NCI-H510A treated with DMSO at 0.1 percent for 48 hours (cell line): ENCODE measurements around the gene SNX2.
"Not testable (repeated sequence)": the region's sequence is repeated elsewhere in the genome, so short reads cannot be mapped to it uniquely, and the experiment has no call there.

Experiments
- DNase-seq: peaks from one replicate; lab custom pipeline; 2025; lab: John Stamatoyannopoulos, UW

Gene SNX2, protein sequence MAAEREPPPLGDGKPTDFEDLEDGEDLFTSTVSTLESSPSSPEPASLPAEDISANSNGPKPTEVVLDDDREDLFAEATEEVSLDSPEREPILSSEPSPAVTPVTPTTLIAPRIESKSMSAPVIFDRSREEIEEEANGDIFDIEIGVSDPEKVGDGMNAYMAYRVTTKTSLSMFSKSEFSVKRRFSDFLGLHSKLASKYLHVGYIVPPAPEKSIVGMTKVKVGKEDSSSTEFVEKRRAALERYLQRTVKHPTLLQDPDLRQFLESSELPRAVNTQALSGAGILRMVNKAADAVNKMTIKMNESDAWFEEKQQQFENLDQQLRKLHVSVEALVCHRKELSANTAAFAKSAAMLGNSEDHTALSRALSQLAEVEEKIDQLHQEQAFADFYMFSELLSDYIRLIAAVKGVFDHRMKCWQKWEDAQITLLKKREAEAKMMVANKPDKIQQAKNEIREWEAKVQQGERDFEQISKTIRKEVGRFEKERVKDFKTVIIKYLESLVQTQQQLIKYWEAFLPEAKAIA

GRCh38 chr5:122774861-122775549 lies at the start of gene SNX2:
Gene SNX2, plus strand, starts transcription at chr5:122775080. Its CDS starts 24 bp downstream, at chr5:122775104.
- peak; percentile 38 for DNase-seq

GRCh38 chr5:122727112-122727541 lies 47.8 kb upstream of the SNX2 start:
- no peak for DNase-seq

- DNase-seq, result no peak
Measured at GRCh38 chr5:122730037-122730436, 44.8 kb upstream of the SNX2 start.

- DNase-seq, result no peak
Measured at GRCh38 chr5:122730456-122730855, 44.4 kb upstream of the SNX2 start.

DNA sequence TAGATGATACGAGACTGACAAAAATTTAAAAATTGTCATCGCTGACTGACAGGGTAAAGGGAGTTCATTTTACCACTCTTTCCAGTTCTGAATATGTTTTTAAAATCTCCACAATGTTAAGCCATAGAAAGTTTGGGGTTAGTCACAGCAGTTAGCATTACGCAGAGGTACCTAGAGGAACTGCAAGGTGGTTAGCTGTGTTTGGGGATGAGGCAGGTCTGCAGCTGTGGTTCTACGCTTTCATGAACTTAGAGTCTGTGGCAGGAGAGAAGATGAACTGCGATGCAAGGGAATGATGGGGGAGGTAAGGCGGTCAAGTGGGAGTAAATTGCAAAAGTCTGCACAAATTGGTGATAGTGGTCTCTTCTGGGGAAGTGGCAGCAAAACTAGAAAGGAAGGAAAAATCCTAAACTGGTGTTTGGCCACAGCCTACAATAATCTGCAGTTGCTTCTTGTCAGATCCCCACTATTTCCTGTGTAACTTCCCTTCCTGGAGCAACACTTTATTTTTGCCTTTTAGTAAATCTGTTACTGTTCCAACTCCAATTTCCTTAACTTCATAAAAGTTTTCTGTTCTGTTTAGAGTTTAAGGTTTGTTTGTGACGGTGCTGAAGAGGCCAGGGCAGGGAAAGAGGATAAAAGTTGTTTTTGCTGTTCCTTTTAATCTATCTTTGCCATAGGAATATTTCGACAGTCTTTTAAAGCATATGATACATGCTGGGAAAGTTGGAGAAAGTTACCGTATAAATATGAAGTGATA lies 38.6 kb upstream of the SNX2 start:
- DNase-seq, result no peak

- no peak for DNase-seq
Measured at GRCh38 chr5:122738088-122738487, 36.8 kb upstream of the SNX2 start.

- no peak for DNase-seq
Measured at GRCh38 chr5:122741681-122742080, 33.2 kb upstream of the SNX2 start.

DNA sequence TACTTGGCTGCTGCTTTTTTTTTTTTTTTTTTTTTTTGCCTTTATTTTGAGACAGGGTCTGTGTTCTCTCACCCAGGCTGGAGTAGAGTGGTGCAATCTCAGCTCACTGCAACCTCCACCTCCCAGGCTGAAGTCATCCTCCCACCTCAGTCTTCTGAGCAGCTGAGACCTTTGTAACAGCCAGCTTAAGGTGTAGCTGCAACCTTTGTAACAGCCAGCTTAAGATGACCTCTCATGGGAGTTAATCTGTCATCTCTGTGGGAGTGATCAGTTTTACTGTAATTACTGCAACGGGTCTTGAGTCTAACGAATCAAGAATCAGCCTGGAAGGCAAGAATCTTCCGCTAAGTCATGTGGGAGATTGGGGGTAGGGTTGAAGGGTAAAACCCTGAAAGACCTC lies 31.6 kb upstream of the SNX2 start:
- DNase-seq, result no peak

DNA sequence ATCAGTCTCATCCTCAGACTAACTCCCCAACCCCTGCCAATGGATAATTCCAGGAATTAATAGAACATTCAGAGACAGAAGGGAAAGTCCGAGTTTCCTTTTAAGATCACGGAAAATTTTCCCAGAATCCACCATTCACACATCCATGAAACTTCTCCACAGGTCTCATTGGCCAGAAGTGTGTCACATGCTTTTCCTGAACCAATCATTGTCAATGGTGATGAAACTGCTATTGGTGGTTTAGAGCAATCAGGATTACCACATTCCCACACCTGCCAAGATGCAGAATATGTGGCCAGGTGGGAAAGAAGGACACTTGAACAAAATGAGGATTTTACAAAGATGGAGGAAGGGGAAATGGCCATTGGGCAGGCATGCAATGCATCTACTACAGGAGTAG lies 29.3 kb upstream of the SNX2 start:
- no peak for DNase-seq

DNA sequence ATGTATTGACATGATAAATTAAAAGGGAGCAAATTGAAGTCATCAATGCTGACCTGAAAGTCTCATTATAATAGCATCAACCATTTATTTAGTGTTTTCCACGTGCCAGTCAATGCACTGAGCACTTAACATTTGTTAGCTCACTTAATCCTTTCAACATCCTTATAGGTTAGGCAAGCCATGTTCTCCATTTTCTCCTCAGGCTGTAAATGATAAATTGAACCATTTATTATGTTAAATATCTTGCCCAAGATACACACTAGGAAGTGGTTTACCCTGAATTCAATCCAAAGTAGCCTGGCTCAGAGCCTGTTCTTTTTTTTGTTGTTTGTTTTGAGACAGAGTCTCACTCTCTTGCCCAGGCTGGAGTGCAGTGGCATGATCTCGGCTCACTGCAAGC lies 25.0 kb upstream of the SNX2 start:
- no peak for DNase-seq

- DNase-seq, result no peak
Measured at GRCh38 chr5:122751293-122751782, 23.5 kb upstream of the SNX2 start.

GRCh38 chr5:122753500-122753899 lies 21.4 kb upstream of the SNX2 start:
- no peak for DNase-seq

DNA sequence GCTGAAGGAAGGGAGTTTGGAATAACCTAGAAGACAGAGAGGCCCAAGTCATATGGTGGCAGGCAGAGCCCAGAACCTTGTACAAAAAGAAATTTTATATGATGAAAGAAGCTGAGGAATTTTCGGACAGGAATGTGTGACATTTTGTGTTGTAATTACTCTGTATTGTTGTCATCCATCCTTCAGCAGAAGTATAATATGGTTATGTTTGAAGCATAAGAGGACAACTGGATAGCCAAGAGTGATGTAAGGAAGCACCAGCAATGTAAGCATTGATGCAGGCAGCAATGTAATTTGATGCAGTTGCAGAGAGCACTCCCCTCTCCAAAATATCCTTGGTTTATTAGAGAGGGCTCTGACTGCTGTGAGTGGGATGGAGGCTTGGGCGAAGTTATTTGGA lies 19.1 kb upstream of the SNX2 start:
- DNase-seq, result no peak

DNA sequence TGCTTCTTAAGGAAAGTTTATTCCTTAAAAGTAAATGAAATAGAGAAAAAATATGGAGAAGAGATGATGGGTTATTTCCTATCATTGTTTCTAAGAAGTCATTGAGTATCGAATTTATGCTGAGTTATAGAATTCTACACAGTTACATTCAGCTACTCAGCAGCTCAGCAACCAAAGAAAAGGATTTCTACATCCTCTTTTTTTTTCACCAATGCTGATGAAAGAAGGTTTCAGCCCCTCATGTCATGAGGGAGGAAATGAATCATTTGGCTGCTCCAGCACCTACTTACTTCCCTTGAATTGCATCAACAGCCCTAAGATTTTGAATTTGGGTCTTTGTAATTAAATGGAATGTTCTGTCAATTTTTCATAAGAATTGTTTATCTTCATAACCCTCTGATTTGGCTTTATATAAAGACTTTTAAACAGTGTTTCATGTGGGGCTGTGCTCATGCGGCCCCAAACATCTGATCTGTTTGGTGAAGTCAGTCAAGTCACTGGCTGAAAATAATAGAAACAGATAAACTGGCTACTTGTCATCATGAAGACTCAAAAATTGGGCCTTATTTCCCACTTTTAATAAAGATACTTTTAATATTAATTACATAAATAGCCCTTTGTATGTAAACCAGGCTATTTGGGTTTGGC lies 18.5 kb upstream of the SNX2 start:
- DNase-seq, result no peak

GRCh38 chr5:122757285-122757684 lies 17.6 kb upstream of the SNX2 start:
- no peak for DNase-seq

DNA sequence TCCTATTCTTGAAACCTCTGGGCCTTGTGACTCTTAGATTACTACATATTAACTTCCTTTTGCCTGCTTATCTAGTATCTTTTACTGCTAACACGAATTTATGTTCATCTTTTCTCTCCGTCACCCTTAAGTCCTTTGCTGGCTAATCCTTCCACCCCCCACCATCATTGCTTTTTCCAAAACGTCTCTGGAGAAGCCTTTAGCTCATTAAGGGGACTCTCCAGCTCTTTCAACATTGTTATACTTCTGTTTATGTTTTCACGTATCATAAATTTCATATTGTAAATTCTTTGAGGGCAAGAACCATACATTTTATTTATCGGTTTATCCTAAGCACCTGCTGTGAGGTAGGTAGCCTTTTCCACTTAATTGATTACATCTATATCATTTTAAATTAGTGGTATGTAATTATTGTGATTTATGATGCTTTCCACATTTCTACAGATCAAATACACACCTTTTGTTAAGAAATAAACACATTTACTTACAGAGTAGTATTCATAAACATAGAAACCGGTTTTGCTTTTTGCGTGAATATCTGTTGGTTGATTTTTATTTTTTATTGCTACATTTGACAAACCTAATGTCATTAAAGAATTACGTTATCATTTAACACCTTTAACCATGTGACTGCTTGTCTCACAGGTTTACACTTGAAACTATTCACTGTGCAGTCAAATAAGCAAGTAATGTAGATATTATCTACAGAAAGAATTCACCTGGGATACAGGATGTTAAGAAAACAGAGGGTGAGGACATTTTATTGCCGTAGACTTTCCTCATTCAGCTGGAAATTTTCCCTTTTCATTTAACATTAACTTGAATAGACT lies 15.4 kb upstream of the SNX2 start:
- DNase-seq, result no peak

DNA sequence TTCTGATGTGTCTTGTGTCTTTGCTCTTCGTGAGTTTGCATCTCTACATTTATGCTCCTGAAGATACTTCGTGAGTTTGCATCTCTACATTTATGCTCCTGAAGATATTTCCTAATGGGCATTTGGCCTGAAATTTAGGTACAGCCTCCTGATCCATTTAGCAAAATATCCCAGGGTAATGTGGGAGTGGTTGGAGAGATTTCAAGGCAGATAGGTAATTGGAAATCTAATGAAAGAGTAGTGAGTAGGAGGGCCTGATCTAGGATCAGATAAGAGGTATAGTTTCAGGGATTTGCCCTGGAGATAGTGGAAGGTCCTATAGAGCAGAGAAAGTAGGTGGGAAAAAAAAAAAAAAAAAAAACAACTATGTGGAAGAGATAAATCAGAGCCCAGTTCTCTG lies 14.6 kb upstream of the SNX2 start:
- no peak for DNase-seq

GRCh38 chr5:122761115-122761514 lies 13.8 kb upstream of the SNX2 start:
- no peak for DNase-seq

GRCh38 chr5:122761896-122762295 lies 13.0 kb upstream of the SNX2 start:
- DNase-seq, result not testable (repeated sequence)

GRCh38 chr5:122766130-122766529 lies 8.8 kb upstream of the SNX2 start:
- no peak for DNase-seq

- no peak for DNase-seq
Measured at GRCh38 chr5:122770477-122770876, 4.4 kb upstream of the SNX2 start.
